Astrocyte of the cerebellum (primary cell): Measurements from ENCODE around the gene PIM1.

ENCODE experiments used
- DNase-seq: peaks from one replicate; pipeline ENCODE4 v3.0.0-alpha.2; 2011; ENCODE audit warnings: low read depth
- H3K4me3 ChIP-seq: 2 replicates; pipeline ENCODE4 v1.5.1; 2011; ENCODE audit warnings: mild to moderate bottlenecking, low read depth, low read length, moderate library complexity
- CTCF ChIP-seq: IDR thresholded peaks from 2 replicates; pipeline ENCODE4 v1.5.1; 2012; ENCODE audit warnings: low read length, low read depth, moderate library complexity, mild to moderate bottlenecking; ENCODE audit errors: missing control alignments
- in situ Hi-C: cut with HindIII; loops from 2 replicates; pipeline ENCODE4 v1.10.0; 2017; ENCODE audit warnings: low sequenced_read_pairs

Gene PIM1

GRCh38 chr6:37210313-37210968, 40.5 kb downstream of the PIM1 start:
- peak; percentile 93 for TF ChIP-seq CTCF
- H3K4me3 ChIP-seq: no peak overlapping the region
- in situ Hi-C loops: no loop called here
- DNase-seq: peak; percentile 81

DNA sequence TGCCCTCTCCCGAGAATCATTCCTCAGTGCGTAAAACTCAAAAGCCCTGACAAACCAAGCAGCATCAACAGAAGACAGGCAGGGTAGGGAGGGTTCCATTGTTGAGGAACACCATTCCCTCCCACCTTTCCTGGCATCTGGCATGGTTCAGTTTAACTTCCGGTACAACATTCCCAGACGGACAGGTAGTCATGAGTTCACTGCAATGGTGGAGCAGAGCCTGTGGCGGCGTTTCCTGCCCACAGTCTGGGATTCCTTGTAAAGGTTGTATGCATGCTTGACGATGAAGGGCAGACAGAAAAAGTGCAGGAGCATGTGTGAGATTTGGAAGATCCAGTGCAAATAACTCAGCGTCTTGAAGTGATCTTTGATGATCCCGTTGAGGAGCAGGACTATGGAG, 42.3 kb downstream of the PIM1 start:
- in situ Hi-C loops: no loop called here
- H3K4me3 ChIP-seq: no peak overlapping the region
- TF ChIP-seq CTCF: no peak
- DNase-seq: no peak

- no peak overlapping the region for H3K4me3 ChIP-seq
- in situ Hi-C loops: no loop called here
- no peak for TF ChIP-seq CTCF
- DNase-seq: no peak
Measured at GRCh38 chr6:37218061-37218460, 48.1 kb downstream of the PIM1 start.

DNA sequence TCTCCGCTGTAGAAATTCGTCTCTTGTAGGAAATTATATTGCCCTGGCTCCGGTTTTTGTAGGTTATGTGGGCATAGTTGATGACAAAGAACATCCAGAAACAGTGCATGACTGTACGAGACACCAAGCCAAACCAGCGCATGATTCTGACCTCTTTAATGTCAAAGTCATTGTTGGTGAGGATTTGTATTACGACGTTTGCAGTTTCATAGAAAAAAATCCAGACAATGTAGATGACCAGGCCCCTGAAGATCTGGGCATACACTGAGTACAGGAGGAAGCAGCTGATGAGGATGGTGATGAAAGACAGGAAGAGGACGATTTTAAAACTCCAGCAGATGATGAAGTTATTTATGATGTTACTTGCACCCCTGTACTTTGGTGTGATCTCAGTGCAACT, 48.6 kb downstream of the PIM1 start:
- in situ Hi-C loops: no loop called here
- H3K4me3 ChIP-seq: no peak overlapping the region
- no peak for DNase-seq
- no peak for TF ChIP-seq CTCF

- DNase-seq: no peak
- in situ Hi-C loops: no loop called here
- H3K4me3 ChIP-seq: peak overlapping the region; percentile 44
- no peak for TF ChIP-seq CTCF
Measured at GRCh38 chr6:37221585-37222124, 51.7 kb downstream of the PIM1 start.

DNA sequence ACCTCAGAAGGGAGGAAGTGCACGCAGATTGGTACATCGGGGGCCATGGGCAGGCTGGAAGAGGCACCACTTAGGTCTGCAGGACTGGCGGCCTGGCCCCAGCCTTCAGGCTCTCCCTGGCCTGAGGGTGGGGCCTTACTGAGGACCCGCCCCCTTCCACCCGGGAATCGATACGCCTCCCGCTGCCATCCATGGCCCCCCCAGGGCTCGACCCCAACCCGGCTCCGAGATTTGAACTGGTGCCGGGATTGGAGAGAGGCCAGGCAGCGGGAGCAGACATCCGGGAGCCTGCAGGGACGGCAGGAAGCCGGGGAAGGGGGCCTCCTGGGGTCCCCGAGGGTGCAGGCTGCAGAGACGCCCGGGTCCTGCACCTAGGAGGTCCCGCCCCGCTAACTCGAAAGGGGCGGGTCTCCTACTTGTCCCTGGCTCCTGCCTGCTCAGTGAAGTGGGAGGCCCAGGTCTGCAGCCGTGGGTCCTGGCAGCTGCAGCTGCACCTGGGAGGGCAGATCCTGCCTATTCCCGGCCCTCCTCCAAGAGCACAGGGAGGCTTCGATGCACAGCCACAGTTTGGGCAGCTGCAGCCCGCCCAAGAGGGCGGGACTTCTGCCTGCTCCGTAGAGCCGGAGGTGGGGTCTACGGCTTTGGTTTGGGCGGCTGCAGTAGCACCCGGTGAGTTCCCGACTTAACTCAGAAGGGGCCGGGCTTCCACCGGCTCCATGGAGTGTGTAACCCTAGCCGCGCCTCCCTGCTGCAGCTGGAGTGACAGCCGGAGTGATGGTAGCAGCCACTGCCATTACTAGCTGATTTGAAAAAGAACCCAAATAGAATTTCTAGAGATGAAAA, 52.4 kb downstream of the PIM1 start:
- in situ Hi-C loops: no loop called here
- DNase-seq: peak; percentile 50
- no peak for TF ChIP-seq CTCF
- peak overlapping the region; percentile 44 for H3K4me3 ChIP-seq
